HG03135 (cell line): ENCODE data around the gene OTOP3.
"Not testable (repeated sequence)": the region's sequence is repeated elsewhere in the genome, so short reads cannot be mapped to it uniquely, and the experiment has no call there.

ENCODE experiments used
- ATAC-seq: cut with Tn5 transposase; IDR thresholded peaks from one replicate; pipeline ENCODE4 v1.9.1; 2021; ENCODE audit warnings: mild to moderate bottlenecking, moderate library complexity; ENCODE audit not compliant: unreplicated experiment

OTOP3 gene

GRCh38 chr17:74935585-74936469, at the start of gene OTOP3:
OTOP3 (plus strand) TSS chr17:74935898; CDS start chr17:74935922, 24 bp downstream.
- ATAC-seq: no peak

GRCh38 chr17:74888469-74888868, 47.2 kb upstream of the OTOP3 start:
- no peak for ATAC-seq

- no peak for ATAC-seq
These were observed 45.1 kb upstream of the OTOP3 start for GRCh38 chr17:74890554-74890953.

- ATAC-seq: no peak
These were observed 43.5 kb upstream of the OTOP3 start for GRCh38 chr17:74892013-74892841.

- ATAC-seq: no peak
These were observed 42.5 kb upstream of the OTOP3 start, which contains the start of gene FADS6 for GRCh38 chr17:74892974-74893911. FADS6 (minus strand) TSS chr17:74893633; CDS start chr17:74893595, 38 bp downstream.

- ATAC-seq: no peak
These were observed 41.6 kb upstream of the OTOP3 start for GRCh38 chr17:74893936-74894671.

GRCh38 chr17:74898376-74898946, 37.2 kb upstream of the OTOP3 start:
- no peak for ATAC-seq

GRCh38 chr17:74900208-74900607, 35.5 kb upstream of the OTOP3 start:
- no peak for ATAC-seq

GRCh38 chr17:74901353-74902135, 34.2 kb upstream of the OTOP3 start:
- no peak for ATAC-seq

GRCh38 chr17:74903034-74903433, 32.7 kb upstream of the OTOP3 start:
- no peak for ATAC-seq

- no peak for ATAC-seq
These were observed 32.0 kb upstream of the OTOP3 start for GRCh38 chr17:74903671-74904070.

- no peak for ATAC-seq
These were observed 30.9 kb upstream of the OTOP3 start for GRCh38 chr17:74904687-74905409.

- ATAC-seq: not testable (repeated sequence)
These were observed 29.4 kb upstream of the OTOP3 start for GRCh38 chr17:74906214-74906793.

- no peak for ATAC-seq
These were observed 28.7 kb upstream of the OTOP3 start for GRCh38 chr17:74907012-74907411.

GRCh38 chr17:74909097-74909496, 26.6 kb upstream of the OTOP3 start:
- not testable (repeated sequence) for ATAC-seq

GRCh38 chr17:74911423-74911822, 24.3 kb upstream of the OTOP3 start:
- ATAC-seq: not testable (repeated sequence)

- no peak for ATAC-seq
These were observed 19.4 kb upstream of the OTOP3 start for GRCh38 chr17:74916136-74916850.
